GM20000 (cell line): ENCODE results near the gene CELF3.
"Not testable (repeated sequence)": the region's sequence is repeated elsewhere in the genome, so short reads cannot be mapped to it uniquely, and the experiment has no call there.

Experiments
- DNase-seq: peaks from one replicate; pipeline ENCODE4 v3.0.0; 2012; ENCODE audit warnings: low spot score
- CTCF ChIP-seq: IDR thresholded peaks from 2 replicates; pipeline ENCODE4 v1.5.1; 2012; ENCODE audit warnings: mild to moderate bottlenecking, control low read depth; ENCODE audit errors: extremely low read depth, missing control alignments

The CELF3 gene

GRCh38 chr1:151741516-151741915, 24.9 kb upstream of the CELF3 start:
- DNase-seq: no peak
- no peak for TF ChIP-seq CTCF

GRCh38 chr1:151739590-151740355, 23.2 kb upstream of the CELF3 start:
- TF ChIP-seq CTCF: no peak
- no peak for DNase-seq

- DNase-seq: no peak
- TF ChIP-seq CTCF: no peak
These were observed 20.9 kb upstream of the CELF3 start for GRCh38 chr1:151737479-151737878.

- no peak for DNase-seq
These were observed 20.4 kb upstream of the CELF3 start for GRCh38 chr1:151737026-151737425.

GRCh38 chr1:151733995-151734394, 17.4 kb upstream of the CELF3 start:
- DNase-seq: not testable (repeated sequence)

More at GRCh38 chr1:151737026-151737425, 20.4 kb upstream of the CELF3 start:
- TF ChIP-seq CTCF: no peak

GRCh38 chr1:151733126-151733525, 16.5 kb upstream of the CELF3 start:
- no peak for TF ChIP-seq CTCF
- no peak for DNase-seq

- TF ChIP-seq CTCF: no peak
- DNase-seq: no peak
These were observed 13.3 kb upstream of the CELF3 start for GRCh38 chr1:151729966-151730291.
